Esophagus muscularis mucosa (tissue), 4 donors: ENCODE results near the gene FMNL1. TPM values are rescaled to one million over a fixed set of nuclear protein-coding genes. Genes with fewer than 3 reads are reported as not detected.

ENCODE experiments used
- DNase-seq: peaks from one replicate; pipeline ENCODE4 v3.0.0-alpha.2; 2017; ENCODE audit errors: extremely low spot score
- H3K27ac ChIP-seq, 4 donors: fragments of 200-600 bp; sonication (generic); replicated peaks in 1 of 4; 1 replicate in 3 of 4; 2 replicates in 1 of 4; pipeline ENCODE4 v1.5.1; 2016 to 2019; ENCODE audit warnings: mild to moderate bottlenecking in 1 of 4
- H3K27me3 ChIP-seq, 4 donors: fragments of 200-600 bp; sonication (generic); one replicate each; pipeline versions ENCODE4 v1.5.1 to v1.6.0; 2016 to 2019
- H3K36me3 ChIP-seq, 4 donors: fragments of 200-600 bp; sonication (generic); one replicate each; pipeline ENCODE4 v1.5.1; 2016 to 2019
- H3K4me1 ChIP-seq, 4 donors: fragments of 200-600 bp; sonication (generic); one replicate each; pipeline ENCODE4 v1.5.1; 2016 to 2019
- H3K4me3 ChIP-seq, 4 donors: fragments of 200-600 bp; sonication (generic); 1 replicate in 2 of 4; 2 replicates in 2 of 4; pipeline ENCODE4 v1.5.1; 2016 to 2019; ENCODE audit warnings: mild to moderate bottlenecking in 4 of 4, moderate library complexity in 1 of 4
- H3K9me3 ChIP-seq, 4 donors: fragments of 200-600 bp; sonication (generic); 1 replicate in 3 of 4; 2 replicates in 1 of 4; pipeline ENCODE4 v1.5.1; 2016 to 2019
- EP300 ChIP-seq: sonication (generic); formaldehyde crosslinking; IDR thresholded peaks from one replicate; pipeline ENCODE4 v1.6.1; 2017; ENCODE audit warnings: antibody characterized with exemption
- POLR2A ChIP-seq: fragments of 450-650 bp; IDR thresholded peaks from one replicate; pipeline ENCODE4 v1.6.1; 2017; ENCODE audit warnings: antibody characterized with exemption, moderate library complexity, mild to moderate bottlenecking, low read depth
- POLR2AphosphoS5 ChIP-seq, 2 donors: sonication (generic); formaldehyde crosslinking; IDR thresholded peaks; one replicate each; pipeline ENCODE4 v1.6.1; 2017; ENCODE audit warnings: antibody characterized with exemption in 2 of 2
- WGBS: methylation state at CpG from one replicate; pipeline ENCODE4 v1.1.5; 2018; 5-methylcytosine and 5-hydroxymethylcytosine counted together
- intact Hi-C: fragments of 100-400 bp; cut with DNase I; formaldehyde crosslinking; loops from one replicate; pipeline ENCODE4 v1.15.1; 2023
- total RNA-seq, 4 donors: library from RNA; depleted of rRNA; stranded (reverse); fragments of >200 nt; gene quantifications; one replicate each; pipeline versions ENCODE4 v1.1.0 to v1.2.1, GENCODE V29; 2016
- TF ChIP-seq, protein P1 (sequence below), 3 experiments: fragments of 200-600 bp in 2 of 3; fragments of 450-650 bp in 1 of 3; sonication (generic) in 2 of 3; IDR thresholded peaks; one replicate each; pipeline ENCODE4 v1.5.1; 2017 to 2019; ENCODE audit warnings: antibody characterized with exemption in 3 of 3, mild to moderate bottlenecking in 2 of 3, moderate library complexity in 1 of 3

The FMNL1 gene
- total RNA-seq, 4 donors from 2014 or later, result 11.0 to 26.7 (median 19.6) TPM

DNA sequence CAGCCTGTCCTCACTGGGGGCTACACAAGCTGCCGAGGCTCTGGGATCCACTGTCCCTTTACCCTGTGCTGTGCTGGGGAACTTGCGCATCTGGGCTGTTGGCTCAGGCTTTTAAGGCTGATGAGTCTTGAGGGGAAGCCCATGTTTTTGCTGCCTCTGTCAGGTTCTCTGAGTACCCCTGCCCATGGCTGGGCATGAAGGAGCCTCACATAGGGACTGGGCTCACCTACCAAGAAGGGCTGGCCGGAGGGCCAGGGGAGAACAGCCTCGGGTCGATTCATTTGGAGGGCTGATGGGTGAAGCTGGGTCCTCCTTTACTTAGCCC is 14.6 kb downstream of the FMNL1 start:
- WGBS, result 20% methylated on average over 1 of the region's 5 CpGs
- no peak overlapping the region for H3K27ac ChIP-seq
- TF ChIP-seq POLR2AphosphoS5 (IDR thresholded peaks at IDR 0.05) (no peak), POLR2A (no peak), EP300 (no peak)
- TF ChIP-seq, protein P1, sequence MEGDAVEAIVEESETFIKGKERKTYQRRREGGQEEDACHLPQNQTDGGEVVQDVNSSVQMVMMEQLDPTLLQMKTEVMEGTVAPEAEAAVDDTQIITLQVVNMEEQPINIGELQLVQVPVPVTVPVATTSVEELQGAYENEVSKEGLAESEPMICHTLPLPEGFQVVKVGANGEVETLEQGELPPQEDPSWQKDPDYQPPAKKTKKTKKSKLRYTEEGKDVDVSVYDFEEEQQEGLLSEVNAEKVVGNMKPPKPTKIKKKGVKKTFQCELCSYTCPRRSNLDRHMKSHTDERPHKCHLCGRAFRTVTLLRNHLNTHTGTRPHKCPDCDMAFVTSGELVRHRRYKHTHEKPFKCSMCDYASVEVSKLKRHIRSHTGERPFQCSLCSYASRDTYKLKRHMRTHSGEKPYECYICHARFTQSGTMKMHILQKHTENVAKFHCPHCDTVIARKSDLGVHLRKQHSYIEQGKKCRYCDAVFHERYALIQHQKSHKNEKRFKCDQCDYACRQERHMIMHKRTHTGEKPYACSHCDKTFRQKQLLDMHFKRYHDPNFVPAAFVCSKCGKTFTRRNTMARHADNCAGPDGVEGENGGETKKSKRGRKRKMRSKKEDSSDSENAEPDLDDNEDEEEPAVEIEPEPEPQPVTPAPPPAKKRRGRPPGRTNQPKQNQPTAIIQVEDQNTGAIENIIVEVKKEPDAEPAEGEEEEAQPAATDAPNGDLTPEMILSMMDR (IDR thresholded peaks at IDR 0.05), result no peak
- peaks cover 3 to 40% (median 14%) of the 10 kb centered on the region in 4 donors for H3K36me3 ChIP-seq
- peaks cover 7 to 15% (median 10%) of the 10 kb centered on the region in 4 donors for H3K4me1 ChIP-seq
- no peak for DNase-seq
- intact Hi-C loops, result no loop called here
- no peak overlapping the region for H3K4me3 ChIP-seq
- H3K9me3 ChIP-seq, result no peaks in the 10 kb centered on the region
- peaks cover 0 to 58% (median 11%) of the 10 kb centered on the region in 4 donors for H3K27me3 ChIP-seq

DNA sequence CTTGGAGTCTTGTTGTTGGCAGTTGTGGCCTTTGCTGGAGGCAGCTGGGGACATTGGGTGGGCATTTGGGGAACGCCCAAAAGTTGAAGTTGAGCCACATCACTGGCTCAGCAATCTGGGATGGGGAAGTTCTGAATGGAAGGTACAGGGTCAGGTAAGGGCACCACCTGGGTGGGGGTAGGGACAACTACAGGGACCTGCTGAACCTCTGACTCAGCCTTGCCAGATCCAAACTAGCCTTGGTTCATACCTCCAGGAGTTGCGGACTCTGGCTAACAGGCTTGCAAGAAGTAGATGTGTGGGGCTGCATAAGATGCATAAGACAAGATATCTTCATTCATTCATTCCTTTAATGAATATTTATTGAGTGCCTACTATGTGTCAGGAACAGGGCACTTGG is 16.0 kb downstream of the FMNL1 start:
- intact Hi-C loops, result no loop called here
- H3K36me3 ChIP-seq, result peaks cover 3 to 46% (median 18%) of the 10 kb centered on the region in 4 donors
- H3K27me3 ChIP-seq, result peaks cover 0 to 69% (median 16%) of the 10 kb centered on the region in 4 donors
- no peak overlapping the region for H3K27ac ChIP-seq
- no peak for DNase-seq
- peaks cover 7 to 17% (median 15%) of the 10 kb centered on the region in 4 donors for H3K4me1 ChIP-seq
- WGBS, result 100% methylated on average over 2 of the region's 2 CpGs
- TF ChIP-seq, protein P1 (IDR thresholded peaks at IDR 0.05), result no peak
- TF ChIP-seq POLR2A, result no peak
- TF ChIP-seq POLR2AphosphoS5 (IDR thresholded peaks at IDR 0.05), result no peak
- TF ChIP-seq EP300, result no peak
- H3K4me3 ChIP-seq, result no peak overlapping the region
- H3K9me3 ChIP-seq, result no peaks in the 10 kb centered on the region

- Histone ChIP-seq H3K27me3 (peaks cover 0 to 68% (median 16%) of the 10 kb centered on the region in 4 donors), H3K4me1 (peaks cover 7 to 17% (median 15%) of the 10 kb centered on the region in 4 donors), H3K27ac (no peak overlapping the region), H3K36me3 (peaks cover 2 to 51% (median 20%) of the 10 kb centered on the region in 4 donors), H3K9me3 (no peaks in the 10 kb centered on the region), H3K4me3 (no peak overlapping the region)
- WGBS, result 93% methylated on average over 7 of the region's 7 CpGs
- no peak for DNase-seq
- TF ChIP-seq EP300 (no peak), POLR2A (no peak), POLR2AphosphoS5 (IDR thresholded peaks at IDR 0.05) (no peak)
- TF ChIP-seq, protein P1 (IDR thresholded peaks at IDR 0.05), result no peak
- intact Hi-C loops, result no loop called here
Measured at GRCh38 chr17:45238155-45238774, 16.6 kb downstream of the FMNL1 start.

- intact Hi-C loops, result no loop called here
Measured at GRCh38 chr17:45240905-45241327, 19.2 kb downstream of the FMNL1 start.

More at GRCh38 chr17:45240905-45241327, 19.2 kb downstream of the FMNL1 start:
- H3K4me3 ChIP-seq, result peak overlapping the region in 3 of 4 donors; percentile 32 to 55 (median 41)
- peaks cover 0 to 73% (median 36%) of the 10 kb centered on the region in 4 donors for H3K36me3 ChIP-seq
- H3K4me1 ChIP-seq, result peaks cover 7 to 17% (median 14%) of the 10 kb centered on the region in 4 donors
- 62% methylated on average over 21 of the region's 21 CpGs for WGBS
- H3K27ac ChIP-seq, result no peak overlapping the region
- DNase-seq, result no peak
- TF ChIP-seq POLR2AphosphoS5 (IDR thresholded peaks at IDR 0.05), result no peak
- no peak for TF ChIP-seq EP300
- TF ChIP-seq POLR2A, result no peak
- TF ChIP-seq, protein P1 (IDR thresholded peaks at IDR 0.05), result no peak
- H3K27me3 ChIP-seq, result peaks cover 0 to 57% (median 16%) of the 10 kb centered on the region in 4 donors
- H3K9me3 ChIP-seq, result no peaks in the 10 kb centered on the region
